PC-9 (cell line): ENCODE measurements around the gene ADAMTS13. TPM values are rescaled to one million over a fixed set of nuclear protein-coding genes. Genes with fewer than 3 reads are reported as not detected.

Source experiments
- BruUV-seq: library from RNA; stranded (reverse); fragments of 400-500 nt; replicated peaks from 2 replicates; lab custom pipeline; 2021; lab: Mats Ljungman, UMichigan
- CTCF ChIA-PET: fragments of 300-600 bp; sonication (Branson Sonifier 250); formaldehyde crosslinking; loops from one replicate; lab custom pipeline; 2022; ENCODE audit warnings: antibody characterized with exemption; lab: Charles Lee
- POLR2A ChIA-PET: fragments of 300-600 bp; sonication (Branson Sonifier 250); formaldehyde crosslinking; loops from one replicate; lab custom pipeline; 2022; ENCODE audit warnings: antibody characterized with exemption; ENCODE audit not compliant: unreplicated experiment; lab: Charles Lee
- DNase-seq, 2 experiments: peaks; one replicate each; pipeline versions ENCODE4 v3.0.0 to v3.0.0-alpha.2; 2015 to 2022; ENCODE audit warnings: mixed read lengths in 1 of 2
- H2AFZ ChIP-seq: fragments of 200-600 bp; sonication (generic); 2 replicates; pipeline ENCODE4 v1.8.1; 2017; ENCODE audit warnings: antibody characterized with exemption
- H3F3A ChIP-seq: fragments of 200-600 bp; sonication (generic); 2 replicates; pipeline ENCODE4 v1.8.1; 2017; ENCODE audit warnings: antibody characterized with exemption, mild to moderate bottlenecking, low read depth; ENCODE audit not compliant: insufficient read depth
- H3K27ac ChIP-seq: fragments of 200-600 bp; sonication (generic); 2 replicates; pipeline ENCODE4 v1.6.1; 2016; ENCODE audit warnings: mixed run types
- H3K27me3 ChIP-seq: fragments of 200-600 bp; sonication (generic); 2 replicates; pipeline ENCODE4 v1.6.1; 2016; ENCODE audit warnings: low read depth, mixed run types; ENCODE audit not compliant: insufficient read depth
- H3K36me3 ChIP-seq: fragments of 200-600 bp; sonication (generic); 2 replicates; pipeline ENCODE4 v1.6.1; 2016; ENCODE audit warnings: low read depth, mixed run types
- H3K4me1 ChIP-seq: fragments of 200-600 bp; sonication (generic); replicated peaks from 2 replicates; pipeline ENCODE4 v1.6.1; 2016; ENCODE audit warnings: mixed run types; ENCODE audit not compliant: insufficient read depth
- H3K4me2 ChIP-seq: fragments of 200-600 bp; sonication (generic); 2 replicates; pipeline ENCODE4 v1.6.1; 2017; ENCODE audit warnings: mixed run types
- H3K4me3 ChIP-seq: fragments of 200-600 bp; sonication (generic); 2 replicates; pipeline ENCODE4 v1.6.1; 2016; ENCODE audit warnings: mixed run types
- H3K79me2 ChIP-seq: fragments of 200-600 bp; sonication (generic); 2 replicates; pipeline ENCODE4 v1.6.1; 2017; ENCODE audit warnings: low read depth, mixed run types
- H3K9me2 ChIP-seq: fragments of 200-600 bp; sonication (generic); 2 replicates; pipeline ENCODE4 v1.8.1; 2017; ENCODE audit warnings: mild to moderate bottlenecking; ENCODE audit not compliant: insufficient read depth
- H3K9me3 ChIP-seq: fragments of 200-600 bp; sonication (generic); 2 replicates; pipeline ENCODE4 v1.8.1; 2016; ENCODE audit warnings: low read depth; ENCODE audit not compliant: insufficient read depth
- H4K20me1 ChIP-seq: fragments of 200-600 bp; sonication (generic); 2 replicates; pipeline ENCODE4 v1.8.1; 2017; ENCODE audit not compliant: insufficient read depth
- CTCF ChIP-seq: fragments of 200-600 bp; sonication (generic); conservative IDR thresholded peaks from 2 replicates; pipeline ENCODE4 v1.6.1; 2017; ENCODE audit warnings: mixed run types, antibody characterized with exemption, mild to moderate bottlenecking, moderate library complexity
- EZH2 ChIP-seq: fragments of 200-600 bp; sonication (generic); IDR thresholded peaks from 2 replicates; pipeline ENCODE4 v1.8.0; 2017; ENCODE audit warnings: antibody characterized with exemption, low read depth
- intact Hi-C: fragments of 100-400 bp; cut with micrococcal nuclease; formaldehyde crosslinking; loops from one replicate; pipeline ENCODE4 v1.10.0; 2022; ENCODE audit not compliant: unreplicated experiment
- total RNA-seq: library from RNA; stranded (reverse); gene quantifications from 2 replicates; pipeline ENCODE4 v1.2.3, GENCODE V29; 2021

ADAMTS13 gene
- total RNA-seq, 1 experiment from 2014 or later, result 7.1 TPM

DNA sequence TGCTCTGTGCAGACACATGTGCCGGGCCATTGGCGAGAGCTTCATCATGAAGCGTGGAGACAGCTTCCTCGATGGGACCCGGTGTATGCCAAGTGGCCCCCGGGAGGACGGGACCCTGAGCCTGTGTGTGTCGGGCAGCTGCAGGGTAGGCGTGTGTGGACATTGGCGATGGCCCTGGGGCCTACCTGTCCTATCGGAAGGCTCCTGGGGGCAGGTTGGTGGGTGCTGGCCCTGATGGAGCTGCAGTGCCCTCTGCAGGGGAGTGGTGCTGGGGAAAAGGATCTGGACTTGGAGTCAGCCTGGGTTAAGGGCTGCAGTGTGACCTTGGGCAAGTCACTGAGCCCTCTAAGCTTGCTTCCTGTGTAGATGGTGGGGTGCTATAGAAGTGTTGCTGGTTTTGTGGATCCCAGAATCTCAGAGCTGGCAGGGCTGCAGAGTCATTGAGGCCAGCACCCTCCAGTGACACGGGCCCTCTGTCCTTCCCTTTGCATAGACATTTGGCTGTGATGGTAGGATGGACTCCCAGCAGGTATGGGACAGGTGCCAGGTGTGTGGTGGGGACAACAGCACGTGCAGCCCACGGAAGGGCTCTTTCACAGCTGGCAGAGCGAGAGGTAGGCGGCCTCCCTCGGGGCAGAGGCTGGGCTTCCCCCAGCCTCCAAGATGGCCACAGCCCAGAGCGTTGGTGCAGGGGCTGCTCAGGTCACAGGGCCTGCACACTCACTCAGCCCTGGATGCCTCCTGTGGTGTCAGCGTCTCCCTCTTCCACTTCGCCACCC is 15.8 kb downstream of the ADAMTS13 start:
- no peaks in the 10 kb centered on the region for H3K9me3 ChIP-seq
- H2AFZ ChIP-seq, result no peak overlapping the region
- ChIA-PET CTCF (interaction anchor here (0.8 kb wide), 1 partner anchor 249 kb away, joined by 3 read pairs; no protein-coding TSS in a partner anchor), POLR2A (no interaction called here)
- H3K27ac ChIP-seq, result no peak overlapping the region
- H3K9me2 ChIP-seq, result no peaks in the 10 kb centered on the region
- H3K27me3 ChIP-seq, result peaks cover 30% of the 10 kb centered on the region; the same call in 1 of the 2 replicates
- no peak overlapping the region for H3K4me3 ChIP-seq
- BruUV-seq, result no TSS peak
- H3K79me2 ChIP-seq, result no peaks in the 10 kb centered on the region
- no peaks in the 10 kb centered on the region for H3K4me1 ChIP-seq
- no peaks in the 10 kb centered on the region for H4K20me1 ChIP-seq
- H3K4me2 ChIP-seq, result no peak overlapping the region
- no peaks in the 10 kb centered on the region for H3K36me3 ChIP-seq
- no peaks in the 10 kb centered on the region for H3F3A ChIP-seq
- DNase-seq, result no peak
- TF ChIP-seq CTCF (no peak), EZH2 (no peak)
- intact Hi-C loops, result no loop called here

- no peak overlapping the region for H2AFZ ChIP-seq
- CTCF ChIA-PET, result no interaction called here
- no TSS peak for BruUV-seq
- no peak for TF ChIP-seq EZH2
- no peak for TF ChIP-seq CTCF
- peaks cover 40% of the 10 kb centered on the region; the same call in 1 of the 2 replicates for H3K27me3 ChIP-seq
- H3K4me3 ChIP-seq, result no peak overlapping the region
- no peaks in the 10 kb centered on the region for H3K79me2 ChIP-seq
- intact Hi-C loops, result no loop called here
- no peaks in the 10 kb centered on the region for H3K36me3 ChIP-seq
- no peaks in the 10 kb centered on the region for H3F3A ChIP-seq
- H3K4me1 ChIP-seq, result no peaks in the 10 kb centered on the region
- H3K27ac ChIP-seq, result no peak overlapping the region
- no peak overlapping the region for H3K4me2 ChIP-seq
- POLR2A ChIA-PET, result no interaction called here
- H4K20me1 ChIP-seq, result no peaks in the 10 kb centered on the region
- no peak for DNase-seq
- no peaks in the 10 kb centered on the region for H3K9me2 ChIP-seq
- no peaks in the 10 kb centered on the region for H3K9me3 ChIP-seq
These were observed 17.2 kb downstream of the ADAMTS13 start for GRCh38 chr9:133439337-133439736.

GRCh38 chr9:133440874-133441273 is 18.7 kb downstream of the ADAMTS13 start:
- Histone ChIP-seq H4K20me1 (no peaks in the 10 kb centered on the region), H3F3A (no peaks in the 10 kb centered on the region), H3K4me1 (no peaks in the 10 kb centered on the region), H3K9me3 (no peaks in the 10 kb centered on the region), H3K27ac (no peak overlapping the region), H2AFZ (no peak overlapping the region), H3K4me2 (no peak overlapping the region), H3K4me3 (no peak overlapping the region), H3K79me2 (no peaks in the 10 kb centered on the region), H3K9me2 (no peaks in the 10 kb centered on the region), H3K36me3 (no peaks in the 10 kb centered on the region), H3K27me3 (peaks cover 51% of the 10 kb centered on the region; the same call in 1 of the 2 replicates)
- no peak for TF ChIP-seq CTCF
- no peak for TF ChIP-seq EZH2
- intact Hi-C loops, result no loop called here
- no TSS peak for BruUV-seq
- ChIA-PET POLR2A (no interaction called here), CTCF (no interaction called here)
- no peak for DNase-seq
